PC-9 (cell line): ENCODE measurements around the gene IFI27L1. TPM values are rescaled to one million over a fixed set of nuclear protein-coding genes. Genes with fewer than 3 reads are reported as not detected.

Experiments used
- BruUV-seq: library from RNA; stranded (reverse); fragments of 400-500 nt; replicated peaks from 2 replicates; lab custom pipeline; 2021; lab: Mats Ljungman, UMichigan
- CTCF ChIA-PET: fragments of 300-600 bp; sonication (Branson Sonifier 250); formaldehyde crosslinking; loops from one replicate; lab custom pipeline; 2022; ENCODE audit warnings: antibody characterized with exemption; lab: Charles Lee
- POLR2A ChIA-PET: fragments of 300-600 bp; sonication (Branson Sonifier 250); formaldehyde crosslinking; loops from one replicate; lab custom pipeline; 2022; ENCODE audit warnings: antibody characterized with exemption; ENCODE audit not compliant: unreplicated experiment; lab: Charles Lee
- DNase-seq, 2 experiments: peaks; one replicate each; pipeline versions ENCODE4 v3.0.0 to v3.0.0-alpha.2; 2015 to 2022; ENCODE audit warnings: mixed read lengths in 1 of 2
- H2AFZ ChIP-seq: fragments of 200-600 bp; sonication (generic); 2 replicates; pipeline ENCODE4 v1.8.1; 2017; ENCODE audit warnings: antibody characterized with exemption
- H3F3A ChIP-seq: fragments of 200-600 bp; sonication (generic); 2 replicates; pipeline ENCODE4 v1.8.1; 2017; ENCODE audit warnings: antibody characterized with exemption, mild to moderate bottlenecking, low read depth; ENCODE audit not compliant: insufficient read depth
- H3K27ac ChIP-seq: fragments of 200-600 bp; sonication (generic); 2 replicates; pipeline ENCODE4 v1.6.1; 2016; ENCODE audit warnings: mixed run types
- H3K27me3 ChIP-seq: fragments of 200-600 bp; sonication (generic); 2 replicates; pipeline ENCODE4 v1.6.1; 2016; ENCODE audit warnings: low read depth, mixed run types; ENCODE audit not compliant: insufficient read depth
- H3K36me3 ChIP-seq: fragments of 200-600 bp; sonication (generic); 2 replicates; pipeline ENCODE4 v1.6.1; 2016; ENCODE audit warnings: low read depth, mixed run types
- H3K4me1 ChIP-seq: fragments of 200-600 bp; sonication (generic); replicated peaks from 2 replicates; pipeline ENCODE4 v1.6.1; 2016; ENCODE audit warnings: mixed run types; ENCODE audit not compliant: insufficient read depth
- H3K4me2 ChIP-seq: fragments of 200-600 bp; sonication (generic); 2 replicates; pipeline ENCODE4 v1.6.1; 2017; ENCODE audit warnings: mixed run types
- H3K4me3 ChIP-seq: fragments of 200-600 bp; sonication (generic); 2 replicates; pipeline ENCODE4 v1.6.1; 2016; ENCODE audit warnings: mixed run types
- H3K79me2 ChIP-seq: fragments of 200-600 bp; sonication (generic); 2 replicates; pipeline ENCODE4 v1.6.1; 2017; ENCODE audit warnings: low read depth, mixed run types
- H3K9me2 ChIP-seq: fragments of 200-600 bp; sonication (generic); 2 replicates; pipeline ENCODE4 v1.8.1; 2017; ENCODE audit warnings: mild to moderate bottlenecking; ENCODE audit not compliant: insufficient read depth
- H3K9me3 ChIP-seq: fragments of 200-600 bp; sonication (generic); 2 replicates; pipeline ENCODE4 v1.8.1; 2016; ENCODE audit warnings: low read depth; ENCODE audit not compliant: insufficient read depth
- H4K20me1 ChIP-seq: fragments of 200-600 bp; sonication (generic); 2 replicates; pipeline ENCODE4 v1.8.1; 2017; ENCODE audit not compliant: insufficient read depth
- EZH2 ChIP-seq: fragments of 200-600 bp; sonication (generic); IDR thresholded peaks from 2 replicates; pipeline ENCODE4 v1.8.0; 2017; ENCODE audit warnings: antibody characterized with exemption, low read depth
- intact Hi-C: fragments of 100-400 bp; cut with micrococcal nuclease; formaldehyde crosslinking; loops from one replicate; pipeline ENCODE4 v1.10.0; 2022; ENCODE audit not compliant: unreplicated experiment
- total RNA-seq: library from RNA; stranded (reverse); gene quantifications from 2 replicates; pipeline ENCODE4 v1.2.3, GENCODE V29; 2021
- TF ChIP-seq, protein P1 (sequence below): fragments of 200-600 bp; sonication (generic); conservative IDR thresholded peaks from 2 replicates; pipeline ENCODE4 v1.6.1; 2017; ENCODE audit warnings: mixed run types, antibody characterized with exemption, mild to moderate bottlenecking, moderate library complexity

The IFI27L1 gene
- total RNA-seq, 1 experiment from 2014 or later = 9.7 TPM

DNA sequence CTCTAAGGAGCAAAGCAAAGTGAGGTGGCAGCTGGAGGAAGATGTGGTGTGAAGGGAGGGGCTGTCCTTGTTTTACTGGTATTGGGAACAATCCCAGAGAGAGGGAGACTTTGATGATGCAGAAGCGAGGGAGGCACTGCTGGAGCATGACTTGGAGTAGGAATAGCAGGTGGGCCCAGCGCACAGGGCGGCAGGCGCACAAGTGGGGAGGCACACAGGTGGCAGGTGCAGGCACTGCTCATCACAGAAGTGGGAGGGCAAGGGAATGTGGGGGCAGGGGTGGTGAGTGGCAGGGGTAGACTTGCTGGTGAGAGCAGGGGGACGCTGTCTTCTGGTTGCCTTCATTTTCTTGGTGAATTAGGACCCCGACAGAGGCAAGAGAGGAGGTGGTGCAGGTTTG, 17.9 kb downstream of the IFI27L1 start:
- no TSS peak for BruUV-seq
- TF ChIP-seq, protein P1, sequence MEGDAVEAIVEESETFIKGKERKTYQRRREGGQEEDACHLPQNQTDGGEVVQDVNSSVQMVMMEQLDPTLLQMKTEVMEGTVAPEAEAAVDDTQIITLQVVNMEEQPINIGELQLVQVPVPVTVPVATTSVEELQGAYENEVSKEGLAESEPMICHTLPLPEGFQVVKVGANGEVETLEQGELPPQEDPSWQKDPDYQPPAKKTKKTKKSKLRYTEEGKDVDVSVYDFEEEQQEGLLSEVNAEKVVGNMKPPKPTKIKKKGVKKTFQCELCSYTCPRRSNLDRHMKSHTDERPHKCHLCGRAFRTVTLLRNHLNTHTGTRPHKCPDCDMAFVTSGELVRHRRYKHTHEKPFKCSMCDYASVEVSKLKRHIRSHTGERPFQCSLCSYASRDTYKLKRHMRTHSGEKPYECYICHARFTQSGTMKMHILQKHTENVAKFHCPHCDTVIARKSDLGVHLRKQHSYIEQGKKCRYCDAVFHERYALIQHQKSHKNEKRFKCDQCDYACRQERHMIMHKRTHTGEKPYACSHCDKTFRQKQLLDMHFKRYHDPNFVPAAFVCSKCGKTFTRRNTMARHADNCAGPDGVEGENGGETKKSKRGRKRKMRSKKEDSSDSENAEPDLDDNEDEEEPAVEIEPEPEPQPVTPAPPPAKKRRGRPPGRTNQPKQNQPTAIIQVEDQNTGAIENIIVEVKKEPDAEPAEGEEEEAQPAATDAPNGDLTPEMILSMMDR = no peak
- Histone ChIP-seq H2AFZ (no peak overlapping the region), H3K9me3 (no peaks in the 10 kb centered on the region), H3K27me3 (no peaks in the 10 kb centered on the region), H3K27ac (no peak overlapping the region), H3F3A (no peaks in the 10 kb centered on the region), H3K36me3 (no peaks in the 10 kb centered on the region), H3K79me2 (no peaks in the 10 kb centered on the region), H3K4me1 (no peaks in the 10 kb centered on the region), H3K4me3 (no peak overlapping the region), H3K9me2 (no peaks in the 10 kb centered on the region), H3K4me2 (no peak overlapping the region), H4K20me1 (no peaks in the 10 kb centered on the region)
- CTCF ChIA-PET = no interaction called here
- POLR2A ChIA-PET = no interaction called here
- no peak for DNase-seq
- intact Hi-C loops = no loop called here

DNA sequence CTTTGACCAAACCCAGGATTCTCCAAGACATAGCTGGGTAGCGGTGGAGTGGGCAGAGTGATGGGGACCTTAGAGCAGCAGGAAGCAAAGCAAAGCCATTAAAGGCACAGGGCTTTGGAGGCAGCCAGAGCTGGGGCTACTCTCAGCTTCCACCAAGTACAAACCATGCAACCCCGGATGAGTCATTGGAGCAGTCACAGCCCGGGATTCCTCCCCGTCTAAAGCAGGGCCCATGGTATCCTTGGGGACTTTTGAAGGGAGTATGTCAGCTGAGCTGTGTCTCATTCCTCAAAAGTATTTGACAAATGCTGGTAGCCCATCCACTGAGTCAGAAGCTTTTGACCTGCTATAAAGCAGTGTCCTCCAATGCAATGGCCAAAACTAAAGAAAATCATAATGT, 19.7 kb downstream of the IFI27L1 start:
- H3K4me3 ChIP-seq = no peak overlapping the region
- no peaks in the 10 kb centered on the region for H3F3A ChIP-seq
- H3K4me2 ChIP-seq = no peak overlapping the region
- H2AFZ ChIP-seq = no peak overlapping the region
- H4K20me1 ChIP-seq = no peaks in the 10 kb centered on the region
- intact Hi-C loops = no loop called here
- no peak for DNase-seq
- no peaks in the 10 kb centered on the region for H3K4me1 ChIP-seq
- ChIA-PET CTCF (no interaction called here), POLR2A (no interaction called here)
- no peaks in the 10 kb centered on the region for H3K9me2 ChIP-seq
- no peaks in the 10 kb centered on the region for H3K9me3 ChIP-seq
- no peaks in the 10 kb centered on the region for H3K36me3 ChIP-seq
- no TSS peak for BruUV-seq
- no peaks in the 10 kb centered on the region for H3K79me2 ChIP-seq
- no peak for TF ChIP-seq EZH2
- TF ChIP-seq, protein P1 = no peak
- no peaks in the 10 kb centered on the region for H3K27me3 ChIP-seq
- no peak overlapping the region for H3K27ac ChIP-seq

GRCh38 chr14:94101748-94102147, 20.6 kb downstream of the IFI27L1 start:
- H2AFZ ChIP-seq = no peak overlapping the region
- TF ChIP-seq, protein P1 = no peak
- no peak for TF ChIP-seq EZH2
- no peaks in the 10 kb centered on the region for H4K20me1 ChIP-seq
- H3K36me3 ChIP-seq = no peaks in the 10 kb centered on the region
- CTCF ChIA-PET = no interaction called here
- H3K4me1 ChIP-seq = no peaks in the 10 kb centered on the region
- H3K79me2 ChIP-seq = no peaks in the 10 kb centered on the region
- no peaks in the 10 kb centered on the region for H3K27me3 ChIP-seq
- intact Hi-C loops = no loop called here
- no peak overlapping the region for H3K4me3 ChIP-seq
- H3F3A ChIP-seq = no peaks in the 10 kb centered on the region
- BruUV-seq = no TSS peak
- no peak overlapping the region for H3K27ac ChIP-seq
- no peaks in the 10 kb centered on the region for H3K9me2 ChIP-seq
- POLR2A ChIA-PET = no interaction called here
- H3K9me3 ChIP-seq = no peaks in the 10 kb centered on the region
- H3K4me2 ChIP-seq = no peak overlapping the region
- no peak for DNase-seq
